HG02610 (cell line): ENCODE results near the gene C17orf114.

Experiments
- ATAC-seq: cut with Tn5 transposase; IDR thresholded peaks from one replicate; pipeline ENCODE4 v1.9.1; 2021; ENCODE audit warnings: mild to moderate bottlenecking, moderate library complexity; ENCODE audit not compliant: unreplicated experiment

C17orf114 gene

GRCh38 chr17:4802228-4802627 lies at the start of gene C17orf114:
Gene C17orf114, minus strand, starts transcription at chr17:4802328.
- ATAC-seq, result no peak

GRCh38 chr17:4851084-4851483 lies 49.0 kb upstream of the C17orf114 start:
- no peak for ATAC-seq

- no peak for ATAC-seq
Measured at GRCh38 chr17:4850246-4850645, 48.1 kb upstream of the C17orf114 start.

- ATAC-seq, result no peak
Measured at GRCh38 chr17:4849011-4849536, 46.9 kb upstream of the C17orf114 start.

- ATAC-seq, result no peak
Measured at GRCh38 chr17:4846635-4847390, 44.7 kb upstream of the C17orf114 start.

- no peak for ATAC-seq
Measured at GRCh38 chr17:4845118-4845517, 43.0 kb upstream of the C17orf114 start.

- no peak for ATAC-seq
Measured at GRCh38 chr17:4843321-4844000, 41.3 kb upstream of the C17orf114 start.

GRCh38 chr17:4842376-4842775 lies 40.2 kb upstream of the C17orf114 start:
- ATAC-seq, result no peak

- no peak for ATAC-seq
Measured at GRCh38 chr17:4840893-4841242, 38.7 kb upstream of the C17orf114 start.

- ATAC-seq, result no peak
Measured at GRCh38 chr17:4839965-4840892, 38.1 kb upstream of the C17orf114 start.

- no peak for ATAC-seq
Measured at GRCh38 chr17:4839221-4839620, 37.1 kb upstream of the C17orf114 start.

- ATAC-seq, result no peak
Measured at GRCh38 chr17:4838309-4838785, 36.2 kb upstream of the C17orf114 start.

GRCh38 chr17:4837471-4838308 lies 35.6 kb upstream of the C17orf114 start:
- no peak for ATAC-seq

GRCh38 chr17:4836221-4836620 lies 34.1 kb upstream of the C17orf114 start:
- ATAC-seq, result no peak

- ATAC-seq, result no peak
Measured at GRCh38 chr17:4834681-4835020, 32.5 kb upstream of the C17orf114 start.

- no peak for ATAC-seq
Measured at GRCh38 chr17:4833941-4834680, 32.0 kb upstream of the C17orf114 start.

GRCh38 chr17:4833178-4833940 lies 31.2 kb upstream of the C17orf114 start, which contains the start of gene MINK1:
Gene MINK1, plus strand, starts transcription at chr17:4833340. Its CDS starts 244 bp downstream, at chr17:4833584.
- peak; percentile 82 for ATAC-seq

- ATAC-seq, result peak; percentile 9
Measured at GRCh38 chr17:4832829-4833177, 30.7 kb upstream of the C17orf114 start.

- no peak for ATAC-seq
Measured at GRCh38 chr17:4827399-4827798, 25.3 kb upstream of the C17orf114 start.
